Karpas-422 (cell line): ENCODE data around the gene SHMT2. TPM values are rescaled to one million over a fixed set of nuclear protein-coding genes. Genes with fewer than 3 reads are reported as not detected.

Experiments used
- DNase-seq: peaks from one replicate; pipeline ENCODE4 v3.0.0-alpha.2; 2015
- H2AFZ ChIP-seq: fragments of 200-600 bp; sonication (generic); 2 replicates; pipeline ENCODE4 v1.6.1; 2014; ENCODE audit warnings: antibody characterized with exemption, low read length, mixed read lengths
- H3K27ac ChIP-seq: fragments of 200-600 bp; sonication (generic); 2 replicates; pipeline ENCODE4 v1.5.1; 2014; ENCODE audit warnings: mild to moderate bottlenecking, low read length, moderate library complexity
- H3K27me3 ChIP-seq: fragments of 200-600 bp; sonication (generic); 2 replicates; pipeline ENCODE4 v1.6.1; 2014; ENCODE audit warnings: low read length, mixed read lengths
- H3K36me3 ChIP-seq: fragments of 200-600 bp; sonication (generic); 2 replicates; pipeline ENCODE4 v1.6.1; 2014; ENCODE audit warnings: low read length, mixed read lengths; ENCODE audit not compliant: insufficient read depth
- H3K4me1 ChIP-seq: fragments of 200-600 bp; sonication (generic); 2 replicates; pipeline ENCODE4 v1.6.1; 2014; ENCODE audit warnings: mild to moderate bottlenecking, low read length, mixed read lengths
- H3K4me2 ChIP-seq: fragments of 200-600 bp; sonication (generic); 2 replicates; pipeline ENCODE4 v1.6.1; 2014; ENCODE audit warnings: low read length, low read depth, mild to moderate bottlenecking; ENCODE audit not compliant: poor library complexity, severe bottlenecking
- H3K4me3 ChIP-seq: fragments of 200-600 bp; sonication (generic); 2 replicates; pipeline ENCODE4 v1.5.1; 2014; ENCODE audit warnings: mild to moderate bottlenecking, antibody characterized with exemption, low read length, mixed read lengths
- H3K79me2 ChIP-seq: fragments of 200-600 bp; sonication (generic); 2 replicates; pipeline ENCODE4 v1.6.1; 2014; ENCODE audit warnings: mild to moderate bottlenecking, low read length, mixed read lengths
- H3K9ac ChIP-seq: fragments of 200-600 bp; sonication (generic); 2 replicates; pipeline ENCODE4 v1.6.0; 2014; ENCODE audit warnings: low read length
- H3K9me2 ChIP-seq: fragments of 200-600 bp; sonication (generic), shearing (Covaris generic); replicated peaks from 2 replicates; pipeline ENCODE4 v1.6.0; 2014; ENCODE audit warnings: mild to moderate bottlenecking, low read length, moderate library complexity; ENCODE audit not compliant: insufficient read depth
- H3K9me3 ChIP-seq: fragments of 300-700, 200-600 bp; sonication (generic); 2 replicates; pipeline ENCODE4 v1.6.1; 2014; ENCODE audit warnings: low read length, mixed read lengths
- H4K20me1 ChIP-seq: fragments of 200-600 bp; sonication (generic); 2 replicates; pipeline ENCODE4 v1.6.1; 2014; ENCODE audit warnings: mild to moderate bottlenecking, antibody characterized with exemption, low read length, low read depth; ENCODE audit not compliant: insufficient read depth
- total RNA-seq: library from RNA; depleted of rRNA; stranded (reverse); fragments of >200 nt; shearing (Covaris generic); gene quantifications from 2 replicates; pipeline ENCODE4 v1.2.3, GENCODE V29; 2014; ENCODE audit warnings: low replicate concordance

Gene SHMT2
- total RNA-seq, 1 experiment from 2014 or later: 399 TPM

DNA sequence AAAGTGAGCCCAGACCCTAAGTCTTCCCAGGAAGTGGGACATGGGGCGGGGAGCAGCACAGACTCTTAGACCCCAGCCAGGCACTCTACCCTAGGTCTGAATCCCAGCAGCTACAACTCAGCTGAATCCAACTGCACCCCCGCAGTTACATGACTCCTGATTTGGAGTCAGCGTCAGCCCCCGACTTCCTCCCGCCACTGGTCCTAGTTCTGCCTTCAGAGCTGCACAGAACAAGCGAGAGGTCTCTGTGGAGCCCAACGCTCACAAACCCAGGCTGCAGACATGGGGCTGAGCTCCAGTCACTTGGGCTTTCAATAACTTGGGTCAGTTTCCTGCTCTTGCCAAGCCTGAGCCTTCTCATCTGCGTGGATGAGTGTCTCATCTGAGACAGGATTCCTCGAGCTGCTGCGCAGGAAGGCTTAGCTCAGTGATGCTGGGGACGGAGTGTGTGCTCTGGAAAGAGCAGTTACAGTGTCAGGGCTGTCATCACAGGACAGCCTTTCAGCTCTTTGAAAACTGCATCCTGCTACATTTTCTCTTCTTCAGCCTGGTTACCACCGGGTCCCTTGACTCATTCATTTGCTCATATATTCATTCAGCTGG lies 43.5 kb upstream of the SHMT2 start:
- H2AFZ ChIP-seq: no peak overlapping the region
- no peak overlapping the region for H3K27ac ChIP-seq
- H3K9ac ChIP-seq: no peak overlapping the region

DNA sequence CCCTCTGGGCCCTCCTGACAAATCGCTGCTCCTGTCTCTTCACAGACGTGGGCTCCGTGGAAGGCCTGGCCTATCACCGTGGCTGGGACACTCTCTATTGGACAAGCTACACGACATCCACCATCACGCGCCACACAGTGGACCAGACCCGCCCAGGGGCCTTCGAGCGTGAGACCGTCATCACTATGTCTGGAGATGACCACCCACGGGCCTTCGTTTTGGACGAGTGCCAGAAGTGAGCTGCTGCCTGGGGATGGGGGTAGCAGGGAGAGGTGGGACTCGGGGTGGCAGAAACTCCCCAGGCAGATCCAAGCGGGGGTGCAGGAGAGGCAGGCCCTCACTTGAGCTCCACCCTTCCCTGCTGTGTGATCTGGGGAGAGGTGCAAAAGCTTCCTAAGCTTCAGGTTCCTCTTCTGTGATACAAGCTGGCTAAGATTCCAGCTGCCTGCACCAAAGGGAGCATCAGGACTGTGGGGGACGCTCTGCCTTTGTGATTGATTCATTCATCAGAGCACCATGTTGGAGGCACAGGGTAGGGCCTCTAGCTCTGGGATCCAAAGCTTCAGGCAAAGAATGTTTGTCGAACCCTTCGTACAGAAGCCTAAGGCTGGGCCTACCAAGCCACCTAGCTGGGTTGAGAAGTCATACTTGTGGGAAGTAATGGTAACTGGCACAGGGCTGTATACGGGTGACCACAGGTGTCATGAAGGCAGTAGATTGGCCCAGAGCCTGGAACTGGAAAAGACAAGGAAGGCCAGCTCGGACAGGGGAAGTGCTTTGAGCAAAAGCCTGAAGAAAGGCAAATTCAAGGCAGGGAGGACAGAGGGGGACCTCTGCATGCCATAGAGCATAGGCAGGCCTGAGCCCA lies 42.1 kb upstream of the SHMT2 start:
- H3K9me3 ChIP-seq: no peaks in the 10 kb centered on the region
- no peak overlapping the region for H2AFZ ChIP-seq
- no peak for DNase-seq
- H3K9ac ChIP-seq: no peak overlapping the region
- H3K36me3 ChIP-seq: no peaks in the 10 kb centered on the region
- no peaks in the 10 kb centered on the region for H3K79me2 ChIP-seq
- H3K27ac ChIP-seq: no peak overlapping the region
- no peaks in the 10 kb centered on the region for H3K4me1 ChIP-seq
- H4K20me1 ChIP-seq: no peaks in the 10 kb centered on the region
- H3K4me2 ChIP-seq: no peak overlapping the region
- H3K4me3 ChIP-seq: no peak overlapping the region
- no peaks in the 10 kb centered on the region for H3K27me3 ChIP-seq
- H3K9me2 ChIP-seq: no peaks in the 10 kb centered on the region

More for the DNA sequence above, 43.5 kb upstream of the SHMT2 start:
- Histone ChIP-seq H3K4me3 (no peak overlapping the region), H3K27me3 (no peaks in the 10 kb centered on the region), H3K9me3 (no peaks in the 10 kb centered on the region), H3K4me2 (no peak overlapping the region), H3K79me2 (no peaks in the 10 kb centered on the region), H3K4me1 (no peaks in the 10 kb centered on the region), H3K9me2 (no peaks in the 10 kb centered on the region), H3K36me3 (no peaks in the 10 kb centered on the region), H4K20me1 (no peaks in the 10 kb centered on the region)
- no peak for DNase-seq

DNA sequence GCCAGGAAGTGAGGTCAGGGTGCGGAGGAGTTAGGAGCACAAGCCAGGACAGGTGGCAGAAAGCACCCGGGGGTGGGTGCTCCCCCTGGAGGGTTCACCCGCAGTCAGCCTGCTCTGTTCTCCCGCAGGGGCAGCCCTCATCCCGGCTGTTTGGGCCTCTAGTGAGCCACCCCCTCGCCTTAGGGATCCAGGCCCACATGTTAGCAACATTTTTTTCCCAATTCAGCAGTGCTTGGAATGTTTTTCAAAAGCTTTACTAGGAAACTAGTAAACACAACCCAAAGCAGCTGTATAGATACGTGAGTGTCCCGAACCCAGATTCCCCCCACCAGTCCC lies 41.5 kb upstream of the SHMT2 start:
- Histone ChIP-seq H3K4me3 (no peak overlapping the region), H3K9ac (no peak overlapping the region), H3K9me3 (no peaks in the 10 kb centered on the region), H3K4me1 (no peaks in the 10 kb centered on the region), H3K27me3 (no peaks in the 10 kb centered on the region), H4K20me1 (no peaks in the 10 kb centered on the region), H3K79me2 (no peaks in the 10 kb centered on the region), H3K36me3 (no peaks in the 10 kb centered on the region), H3K4me2 (no peak overlapping the region), H3K27ac (no peak overlapping the region), H3K9me2 (no peaks in the 10 kb centered on the region), H2AFZ (no peak overlapping the region)
- DNase-seq: no peak

DNA sequence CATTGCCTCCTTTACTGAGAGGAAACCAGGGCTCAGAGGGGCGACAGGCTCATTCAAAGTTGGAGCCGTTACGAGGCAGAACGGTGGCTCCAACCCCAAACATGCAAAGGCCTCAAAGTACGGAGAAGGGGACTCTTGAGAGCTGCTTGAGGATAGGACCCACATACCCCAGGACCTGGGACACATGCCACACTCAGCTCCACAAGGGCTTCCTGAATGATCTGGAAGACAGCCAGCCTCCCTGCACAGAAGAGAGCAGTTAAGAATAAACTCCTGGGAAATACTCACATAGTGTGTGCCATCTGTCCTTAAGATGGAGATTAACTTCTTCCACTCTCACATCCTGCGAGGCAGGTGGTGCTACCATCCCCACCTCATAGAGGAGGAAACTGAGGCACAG lies 39.5 kb upstream of the SHMT2 start:
- no peak overlapping the region for H2AFZ ChIP-seq
- no peaks in the 10 kb centered on the region for H4K20me1 ChIP-seq
- H3K4me1 ChIP-seq: no peaks in the 10 kb centered on the region
- no peak for DNase-seq
- H3K9me2 ChIP-seq: no peaks in the 10 kb centered on the region
- no peak overlapping the region for H3K4me3 ChIP-seq
- no peak overlapping the region for H3K27ac ChIP-seq
- H3K36me3 ChIP-seq: no peaks in the 10 kb centered on the region
- H3K9me3 ChIP-seq: no peaks in the 10 kb centered on the region
- H3K79me2 ChIP-seq: no peaks in the 10 kb centered on the region
- no peak overlapping the region for H3K9ac ChIP-seq
- H3K27me3 ChIP-seq: no peaks in the 10 kb centered on the region
- H3K4me2 ChIP-seq: no peak overlapping the region

DNA sequence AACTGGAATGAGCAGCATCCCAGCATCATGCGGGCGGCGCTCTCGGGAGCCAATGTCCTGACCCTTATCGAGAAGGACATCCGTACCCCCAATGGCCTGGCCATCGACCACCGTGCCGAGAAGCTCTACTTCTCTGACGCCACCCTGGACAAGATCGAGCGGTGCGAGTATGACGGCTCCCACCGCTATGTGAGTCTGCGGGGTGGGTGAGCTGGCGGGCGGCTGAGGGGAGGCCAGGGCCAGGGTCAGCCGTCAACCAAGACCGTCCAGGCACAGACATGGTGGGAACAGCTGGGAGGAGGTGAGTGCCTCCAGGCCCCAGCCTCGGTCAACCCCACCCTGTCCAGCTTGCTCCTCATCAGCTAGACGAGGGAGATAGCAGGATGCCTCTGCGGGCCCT lies 38.7 kb upstream of the SHMT2 start:
- Histone ChIP-seq H3K27me3 (no peaks in the 10 kb centered on the region), H3K36me3 (no peaks in the 10 kb centered on the region), H4K20me1 (no peaks in the 10 kb centered on the region), H2AFZ (no peak overlapping the region), H3K4me3 (no peak overlapping the region), H3K27ac (no peak overlapping the region), H3K9me2 (no peaks in the 10 kb centered on the region), H3K4me2 (no peak overlapping the region), H3K9me3 (no peaks in the 10 kb centered on the region), H3K79me2 (no peaks in the 10 kb centered on the region), H3K9ac (no peak overlapping the region), H3K4me1 (no peaks in the 10 kb centered on the region)
- no peak for DNase-seq

DNA sequence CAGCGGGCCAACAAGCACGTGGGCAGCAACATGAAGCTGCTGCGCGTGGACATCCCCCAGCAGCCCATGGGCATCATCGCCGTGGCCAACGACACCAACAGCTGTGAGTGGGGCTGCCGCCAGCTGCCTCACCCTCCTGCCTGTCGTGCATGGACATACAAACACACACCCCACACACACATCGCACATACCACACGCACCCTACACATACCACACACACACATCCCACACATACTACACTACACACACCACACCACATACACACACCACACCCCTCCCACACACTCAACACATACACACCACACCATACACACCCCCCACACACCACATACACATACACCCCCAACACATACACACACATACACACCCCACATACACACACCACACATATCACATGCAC lies 38.1 kb upstream of the SHMT2 start:
- Histone ChIP-seq H3K9ac (no peak overlapping the region), H3K27ac (no peak overlapping the region), H3K9me2 (no peaks in the 10 kb centered on the region), H3K79me2 (no peaks in the 10 kb centered on the region), H3K36me3 (no peaks in the 10 kb centered on the region), H3K9me3 (no peaks in the 10 kb centered on the region), H2AFZ (no peak overlapping the region), H3K4me2 (no peak overlapping the region), H4K20me1 (no peaks in the 10 kb centered on the region), H3K4me3 (no peak overlapping the region), H3K27me3 (no peaks in the 10 kb centered on the region), H3K4me1 (no peaks in the 10 kb centered on the region)
- no peak for DNase-seq

DNA sequence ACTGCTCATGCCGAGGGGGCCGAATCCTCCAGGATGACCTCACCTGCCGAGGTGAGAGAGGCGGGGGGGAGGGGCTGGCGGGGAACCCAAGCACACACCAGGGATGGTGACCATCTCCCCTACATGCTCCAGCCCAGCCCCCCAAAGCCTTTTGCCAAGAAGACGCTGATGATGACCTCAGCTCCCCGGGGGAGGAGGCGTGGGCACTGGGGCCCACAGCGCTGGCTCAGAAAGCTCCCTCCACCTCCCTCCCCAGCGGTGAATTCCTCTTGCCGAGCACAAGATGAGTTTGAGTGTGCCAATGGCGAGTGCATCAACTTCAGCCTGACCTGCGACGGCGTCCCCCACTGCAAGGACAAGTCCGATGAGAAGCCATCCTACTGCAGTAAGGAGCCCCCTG lies 36.6 kb upstream of the SHMT2 start:
- no peak overlapping the region for H3K9ac ChIP-seq
- no peak overlapping the region for H3K27ac ChIP-seq
- no peaks in the 10 kb centered on the region for H3K4me1 ChIP-seq
- no peak for DNase-seq
- no peak overlapping the region for H3K4me3 ChIP-seq
- no peaks in the 10 kb centered on the region for H3K79me2 ChIP-seq
- no peaks in the 10 kb centered on the region for H3K9me3 ChIP-seq
- no peak overlapping the region for H2AFZ ChIP-seq
- H3K36me3 ChIP-seq: no peaks in the 10 kb centered on the region
- no peak overlapping the region for H3K4me2 ChIP-seq
- no peaks in the 10 kb centered on the region for H3K27me3 ChIP-seq
- no peaks in the 10 kb centered on the region for H4K20me1 ChIP-seq
- no peaks in the 10 kb centered on the region for H3K9me2 ChIP-seq

DNA sequence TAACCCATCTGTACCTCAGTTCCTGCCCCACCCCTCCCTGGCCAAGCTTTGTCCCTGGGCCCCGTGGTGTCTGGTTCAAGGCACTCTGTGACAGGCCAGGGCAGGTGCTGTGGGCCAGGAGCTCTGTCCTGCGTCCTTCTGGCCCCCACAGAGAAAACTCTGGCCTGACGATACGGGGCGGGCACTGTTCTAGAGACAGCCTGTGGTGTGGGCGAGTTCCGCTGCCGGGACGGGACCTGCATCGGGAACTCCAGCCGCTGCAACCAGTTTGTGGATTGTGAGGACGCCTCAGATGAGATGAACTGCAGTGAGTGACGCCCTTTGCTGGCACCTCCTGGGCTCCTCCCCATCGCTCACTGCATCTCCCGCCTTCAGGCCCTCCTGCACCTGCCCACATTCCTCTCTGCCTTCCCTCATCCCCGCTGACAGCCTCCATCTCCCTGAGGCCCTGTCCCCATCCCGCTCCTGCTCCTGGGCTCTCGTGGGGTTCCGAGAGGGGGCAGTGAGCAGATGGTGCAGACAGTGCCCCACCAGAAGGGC lies 35.7 kb upstream of the SHMT2 start:
- no peak overlapping the region for H3K4me3 ChIP-seq
- no peaks in the 10 kb centered on the region for H3K27me3 ChIP-seq
- no peak overlapping the region for H3K4me2 ChIP-seq

More for the DNA sequence above, 35.7 kb upstream of the SHMT2 start:
- no peak overlapping the region for H3K9ac ChIP-seq
- no peak overlapping the region for H3K27ac ChIP-seq
- H2AFZ ChIP-seq: no peak overlapping the region
- no peaks in the 10 kb centered on the region for H3K79me2 ChIP-seq
- H3K9me2 ChIP-seq: no peaks in the 10 kb centered on the region
- no peaks in the 10 kb centered on the region for H3K9me3 ChIP-seq
- H4K20me1 ChIP-seq: no peaks in the 10 kb centered on the region
- H3K36me3 ChIP-seq: no peaks in the 10 kb centered on the region
- no peak for DNase-seq
- H3K4me1 ChIP-seq: no peaks in the 10 kb centered on the region
